Right ventricle myocardium superior (tissue), 1 donor: ENCODE measurements around the gene LRRC55. TPM values are rescaled to one million over a fixed set of nuclear protein-coding genes. Genes with fewer than 3 reads are reported as not detected.
"Not testable (repeated sequence)": the region's sequence is repeated elsewhere in the genome, so short reads cannot be mapped to it uniquely, and the experiment has no call there.

Experiments
- ATAC-seq: fragments of 200-7000 bp; cut with Tn5 transposase; one replicate; pipeline ENCODE4 v1.9.1; 2020; ENCODE audit warnings: mild to moderate bottlenecking; ENCODE audit not compliant: poor library complexity
- DNase-seq: peaks from one replicate; pipeline ENCODE4 v3.0.0-alpha.2; 2020
- intact Hi-C: fragments of 100-400 bp; cut with DNase I; formaldehyde crosslinking; loops from one replicate; pipeline ENCODE4 v1.11.2; 2022
- total RNA-seq: library from RNA; stranded (reverse); fragmentation: NEBNext Ultra II Directional; extraction: Animal tissue kit (Norgen Biotek cat#: 25700); gene quantifications from one replicate; pipeline ENCODE4 v1.2.1, GENCODE V29; 2021
- donor health status: DM: no; HTN: yes; CAD: no; lungs with severe emphysema.

Gene LRRC55
- total RNA-seq, 1 donor from 2014 or later: 0.13 TPM

DNA sequence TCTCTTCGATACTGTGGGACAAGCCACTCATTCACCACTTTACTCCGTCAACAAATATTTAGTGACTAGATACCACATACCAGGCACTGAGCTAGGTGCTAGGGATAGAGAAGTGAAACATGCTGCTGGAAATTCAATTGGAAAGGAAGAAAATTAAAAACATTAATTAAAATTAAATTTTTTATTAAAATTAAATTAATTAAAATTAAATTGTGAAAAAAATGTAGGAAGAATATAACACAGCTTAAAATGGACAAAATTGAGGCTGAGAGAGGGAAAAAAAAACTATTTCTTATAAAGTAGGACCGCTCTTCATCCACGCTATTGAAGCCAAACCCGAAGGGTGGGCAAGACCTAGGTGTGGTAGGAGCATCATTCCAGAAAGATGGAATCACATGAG lies 23.6 kb upstream of the LRRC55 start:
- intact Hi-C loops: no loop called here
- DNase-seq: no peak
- ATAC-seq: no peak

DNA sequence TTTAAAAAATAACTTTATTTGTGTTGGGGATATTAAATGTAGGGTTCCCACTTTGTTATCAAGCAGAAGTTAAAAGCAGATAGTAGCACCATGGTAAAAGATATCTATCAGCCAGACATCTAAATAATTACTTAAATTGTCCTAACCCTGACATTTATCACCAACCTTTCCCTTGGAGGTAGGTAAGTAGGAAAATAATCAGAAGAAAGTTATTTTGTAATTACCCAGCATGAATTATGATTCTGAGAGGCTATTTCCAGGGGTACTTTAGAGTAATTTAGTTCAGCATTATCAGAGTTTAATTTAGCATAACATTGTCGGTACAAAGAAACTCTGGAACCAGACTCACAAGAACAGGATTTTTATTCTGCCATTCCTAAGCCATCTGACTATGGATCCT lies 23.2 kb upstream of the LRRC55 start:
- ATAC-seq: no peak
- no peak for DNase-seq
- intact Hi-C loops: no loop called here

DNA sequence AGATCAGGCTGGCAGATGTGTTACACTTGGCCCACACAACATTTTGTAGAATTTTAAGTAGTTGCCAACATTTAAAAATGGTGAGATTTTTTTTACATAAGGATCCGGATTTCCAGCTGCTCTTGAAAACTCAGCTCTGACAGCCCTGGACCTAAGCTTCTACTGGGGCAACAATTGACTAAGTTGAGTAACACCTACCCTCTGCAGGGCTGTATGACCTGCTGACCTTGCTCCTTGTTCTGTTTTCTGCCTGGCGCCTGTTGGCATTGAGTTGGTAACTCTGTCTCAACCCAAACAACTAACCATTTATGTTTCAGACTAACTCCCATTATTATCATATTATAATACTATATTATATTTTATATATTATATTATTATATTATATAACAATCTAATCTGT lies 21.1 kb upstream of the LRRC55 start:
- no peak for DNase-seq
- intact Hi-C loops: no loop called here
- ATAC-seq: no peak

- no peak for ATAC-seq
- DNase-seq: no peak
- intact Hi-C loops: no loop called here
Observed at GRCh38 chr11:57161351-57161750, 20.4 kb upstream of the LRRC55 start.

GRCh38 chr11:57162179-57162898 lies 19.4 kb upstream of the LRRC55 start:
- intact Hi-C loops: no loop called here
- no peak for DNase-seq
- no peak for ATAC-seq

DNA sequence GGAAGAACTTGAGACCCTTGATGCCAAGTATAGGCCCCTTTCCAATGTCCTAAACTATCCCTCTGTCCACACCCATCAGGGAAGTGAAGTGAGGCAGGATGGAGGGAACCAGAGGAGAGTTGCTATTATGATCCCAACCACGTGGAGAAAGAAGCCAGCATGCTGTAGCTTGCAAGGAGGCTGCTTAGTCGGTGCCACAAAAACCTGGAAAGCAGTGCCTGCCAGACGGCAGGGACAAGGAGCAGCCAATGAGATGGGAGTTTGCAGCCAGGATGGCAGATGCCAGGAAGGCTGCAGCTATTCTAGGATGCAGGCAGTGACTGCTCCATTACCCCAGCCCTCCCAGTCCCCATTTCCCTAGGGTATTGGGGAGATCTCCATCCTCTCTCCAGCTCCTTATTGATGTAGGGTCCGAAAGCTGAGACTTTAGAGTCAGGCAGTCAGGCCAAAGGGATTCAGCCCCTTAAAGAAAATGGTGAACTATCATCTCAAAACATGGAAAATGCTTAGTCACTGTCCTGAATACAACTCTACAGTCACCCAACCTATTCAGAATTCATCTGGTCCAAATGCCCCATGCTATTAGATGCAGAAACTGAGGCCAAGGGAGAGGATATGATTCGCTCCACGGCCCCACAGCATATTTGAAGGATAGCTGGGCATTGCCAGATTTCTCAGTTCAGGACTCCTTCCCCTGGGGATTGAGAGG lies 18.4 kb upstream of the LRRC55 start:
- intact Hi-C loops: no loop called here
- no peak for ATAC-seq
- no peak for DNase-seq

DNA sequence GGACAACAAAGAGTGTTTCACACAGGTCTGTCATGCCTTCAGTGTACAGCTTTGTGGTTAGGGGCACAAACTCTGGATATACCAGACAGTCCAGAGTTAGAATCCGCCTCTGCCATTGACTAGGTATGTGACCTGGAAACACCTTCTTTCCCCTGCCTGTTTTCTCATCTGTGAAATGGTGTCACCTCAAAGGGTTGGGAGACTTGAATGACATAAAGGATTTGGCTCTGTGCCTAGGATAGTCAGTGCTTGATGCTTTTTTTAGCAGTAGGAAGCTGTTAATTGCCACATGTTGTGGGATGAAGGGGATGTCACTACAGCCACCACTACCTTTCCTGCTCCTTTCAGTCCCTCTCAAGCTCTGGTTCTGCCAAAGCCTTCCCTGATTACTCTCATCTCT lies 17.4 kb upstream of the LRRC55 start:
- DNase-seq (no peak), ATAC-seq (no peak)
- intact Hi-C loops: no loop called here

DNA sequence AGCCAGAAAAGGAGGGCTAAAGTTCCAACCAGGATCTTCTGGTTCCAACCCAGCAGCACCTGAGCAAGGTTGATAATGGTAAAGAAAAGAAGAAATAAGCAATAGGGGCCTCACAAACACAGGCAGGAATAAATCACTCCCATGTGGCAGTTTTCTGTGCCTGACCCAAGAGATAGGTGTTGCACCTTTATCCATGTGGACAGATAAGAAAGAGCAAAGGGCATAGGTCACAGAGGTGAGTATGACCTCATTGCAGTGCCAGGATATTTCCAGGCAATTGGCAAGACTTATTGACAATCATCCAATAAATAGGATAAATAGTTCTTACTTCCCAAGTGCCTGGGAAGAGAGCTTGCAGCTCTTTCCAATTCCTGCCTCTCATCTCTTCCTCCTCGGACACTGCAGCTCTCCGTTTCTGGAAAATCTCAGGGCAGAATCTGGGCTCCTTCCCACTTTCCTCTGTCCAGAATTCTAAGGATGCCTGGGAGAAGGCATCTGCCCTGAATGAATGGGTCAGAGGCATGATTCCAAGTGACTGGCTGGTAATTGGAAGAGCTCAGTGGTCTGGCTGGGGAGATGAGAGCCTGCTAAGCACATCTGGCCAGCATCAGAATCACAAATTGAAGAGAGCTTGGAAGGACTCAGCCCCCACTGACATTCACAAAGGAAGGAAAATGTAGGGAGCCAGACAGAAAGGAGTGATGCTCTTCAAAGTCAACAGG lies 14.5 kb upstream of the LRRC55 start:
- ATAC-seq (no peak), DNase-seq (no peak)
- intact Hi-C loops: no loop called here

DNA sequence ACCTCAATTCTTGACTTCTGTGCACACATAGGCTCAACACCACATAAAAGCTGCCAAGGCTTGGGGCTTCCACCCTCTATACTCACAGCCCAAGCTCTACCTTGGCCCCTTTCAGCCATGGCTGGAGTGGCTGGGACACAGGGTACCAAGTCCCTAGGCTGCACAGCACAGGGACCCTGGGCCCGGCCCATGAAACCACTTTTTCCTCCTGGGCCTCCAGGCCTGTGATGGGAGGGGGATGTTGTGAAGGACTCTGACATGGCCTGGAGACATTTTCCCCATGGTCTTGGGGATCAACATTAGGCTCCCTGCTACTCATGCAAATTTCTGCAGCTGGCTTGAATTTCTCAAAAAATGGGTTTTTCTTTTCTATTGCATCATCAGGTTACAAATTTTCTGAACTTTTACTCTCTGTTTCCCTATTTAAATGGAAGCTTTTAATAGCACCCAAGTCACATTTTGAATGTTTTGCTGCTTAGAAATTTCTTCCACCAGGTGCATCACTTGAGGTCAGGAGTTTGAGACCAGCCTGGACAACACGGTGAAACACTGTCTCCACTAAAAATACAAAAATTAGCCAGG lies 11.9 kb upstream of the LRRC55 start:
- ATAC-seq, DNase-seq, intact Hi-C loops: not testable (repeated sequence)

DNA sequence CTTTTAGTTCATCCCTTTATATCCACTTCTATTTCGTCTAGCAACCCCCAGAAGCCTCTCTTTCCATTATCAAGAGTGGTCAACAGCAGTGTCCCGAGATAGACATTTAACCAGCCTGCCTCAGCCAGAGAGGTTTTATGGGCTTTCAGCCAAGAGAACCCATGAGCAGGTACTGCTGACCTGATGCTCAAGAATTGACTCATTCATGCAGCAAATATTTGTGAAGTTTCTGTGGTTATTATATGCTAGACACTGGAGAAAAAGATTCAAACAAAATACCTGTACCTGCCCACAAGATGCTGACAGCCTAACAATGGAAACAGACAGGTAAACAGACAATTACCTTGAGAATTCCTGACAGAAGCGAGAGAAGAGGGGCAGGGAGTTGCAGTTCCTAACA lies 9.7 kb upstream of the LRRC55 start:
- ATAC-seq: no peak
- DNase-seq: no peak
- intact Hi-C loops: no loop called here

DNA sequence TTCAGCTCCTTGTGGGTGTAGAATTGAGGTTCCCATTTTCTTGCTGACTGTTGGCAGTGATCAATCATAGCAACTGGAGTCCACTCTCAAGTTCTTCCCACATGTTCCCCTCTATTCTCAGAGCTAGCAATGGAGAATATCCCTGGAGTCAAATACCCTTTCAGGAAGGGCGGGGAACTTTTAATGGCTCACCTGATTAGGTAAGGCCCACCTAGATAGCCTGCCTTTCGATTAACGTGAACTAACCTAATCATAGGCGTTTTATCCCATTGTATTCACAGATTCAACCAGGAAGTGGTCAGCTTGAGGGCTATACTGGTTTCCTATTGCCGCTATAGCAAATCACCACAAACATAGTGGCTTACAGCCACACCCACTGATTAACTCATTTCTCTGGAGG lies 7.1 kb upstream of the LRRC55 start:
- intact Hi-C loops: no loop called here
- DNase-seq (no peak), ATAC-seq (no peak)

DNA sequence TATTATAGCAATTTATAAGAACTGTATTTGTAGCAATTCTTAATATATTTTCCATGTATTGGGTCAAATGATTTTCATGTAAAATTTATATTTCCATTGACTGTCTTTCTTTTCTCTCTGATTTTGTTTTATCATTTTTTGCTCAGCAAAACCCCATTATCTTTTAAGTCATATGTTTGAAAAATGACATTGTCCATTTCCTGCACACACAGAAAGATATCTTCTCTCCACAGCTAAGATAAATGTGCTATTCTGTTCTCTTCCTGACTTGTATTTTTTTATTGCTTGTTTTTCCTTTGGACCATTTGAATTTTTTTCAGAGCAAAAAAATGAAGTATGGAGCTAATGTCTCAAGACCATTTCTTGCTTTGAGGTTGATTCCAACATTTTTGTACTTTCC lies 6.3 kb upstream of the LRRC55 start:
- ATAC-seq (no peak), DNase-seq (no peak)
- intact Hi-C loops: no loop called here

DNA sequence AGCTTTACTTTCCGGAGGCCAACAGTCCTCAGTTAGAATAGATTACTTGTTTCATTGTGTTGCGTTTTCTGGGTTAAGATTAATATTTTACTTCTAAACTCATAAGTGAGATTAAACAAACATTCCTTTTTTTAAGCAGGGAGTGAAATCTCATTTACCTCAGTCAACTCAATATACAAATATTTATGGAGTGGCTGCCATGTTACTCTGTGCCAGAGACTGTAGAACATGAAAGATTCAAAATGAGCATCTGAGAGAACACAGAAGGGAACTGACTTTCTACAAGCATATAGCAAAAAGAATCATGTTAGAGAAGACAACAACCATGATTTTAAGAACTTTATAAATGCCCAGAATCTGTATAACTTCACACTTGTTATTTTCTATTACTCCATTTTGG lies 3.4 kb upstream of the LRRC55 start:
- ATAC-seq: no peak
- intact Hi-C loops: no loop called here

GRCh38 chr11:57179681-57180080 lies 2.1 kb upstream of the LRRC55 start:
- no peak for DNase-seq
- no peak for ATAC-seq
- intact Hi-C loops: no loop called here

More for the DNA sequence above, 3.4 kb upstream of the LRRC55 start:
- DNase-seq: no peak

GRCh38 chr11:57180081-57180561 lies 1.6 kb upstream of the LRRC55 start:
- intact Hi-C loops: no loop called here
- no peak for ATAC-seq

GRCh38 chr11:57180964-57181363 lies 789 bp upstream of the LRRC55 start:
- DNase-seq (no peak), ATAC-seq (no peak)
- intact Hi-C loops: no loop called here

More at GRCh38 chr11:57180081-57180561, 1.6 kb upstream of the LRRC55 start:
- DNase-seq: no peak

DNA sequence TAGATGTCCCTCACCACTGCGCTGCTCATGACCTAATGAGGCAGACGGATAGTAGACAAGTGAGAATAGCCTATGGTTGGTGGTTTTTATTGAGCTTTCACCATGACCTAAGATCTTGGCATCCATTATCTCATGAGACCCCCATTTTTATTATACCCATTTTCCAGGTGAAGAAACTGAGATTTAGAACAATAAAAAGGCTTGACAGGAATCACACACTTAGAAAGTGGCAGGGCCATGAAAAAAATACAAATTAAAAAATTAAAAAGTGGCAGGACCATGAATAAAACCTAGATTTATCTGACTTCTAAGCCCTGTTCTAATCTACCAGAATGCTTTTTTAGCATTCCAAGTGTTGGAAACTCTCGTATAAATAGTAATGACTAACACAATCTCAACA lies 1.1 kb downstream of the LRRC55 start:
- intact Hi-C loops: no loop called here
- no peak for ATAC-seq
- no peak for DNase-seq

GRCh38 chr11:57190548-57190947 lies 8.8 kb downstream of the LRRC55 start:
- ATAC-seq: no peak
- intact Hi-C loops: no loop called here
- no peak for DNase-seq
